HG02852 (cell line): ENCODE measurements around the gene TXN.
"Not testable (repeated sequence)": the region's sequence is repeated elsewhere in the genome, so short reads cannot be mapped to it uniquely, and the experiment has no call there.

Experiments
- ATAC-seq: cut with Tn5 transposase; IDR thresholded peaks from one replicate; pipeline ENCODE4 v1.9.1; 2021; ENCODE audit warnings: mild to moderate bottlenecking, moderate library complexity; ENCODE audit not compliant: unreplicated experiment

Gene TXN

GRCh38 chr9:110257956-110258355 lies 1.6 kb upstream of the TXN start:
- ATAC-seq = no peak

GRCh38 chr9:110257097-110257841 lies 962 bp upstream of the TXN start:
- ATAC-seq = peak; percentile 1

GRCh38 chr9:110255463-110256379 lies 586 bp downstream of the TXN start:
- peak; percentile 24 for ATAC-seq

- ATAC-seq = no peak
Observed at GRCh38 chr9:110255034-110255462, 1.3 kb downstream of the TXN start.

- no peak for ATAC-seq
Observed at GRCh38 chr9:110254500-110254899, 1.8 kb downstream of the TXN start.

GRCh38 chr9:110252509-110253139 lies 3.7 kb downstream of the TXN start:
- ATAC-seq = no peak

- ATAC-seq = not testable (repeated sequence)
Observed at GRCh38 chr9:110251770-110252169, 4.5 kb downstream of the TXN start.

- ATAC-seq = no peak
Observed at GRCh38 chr9:110251212-110251611, 5.1 kb downstream of the TXN start.

- no peak for ATAC-seq
Observed at GRCh38 chr9:110249603-110250002, 6.7 kb downstream of the TXN start.

- ATAC-seq = no peak
Observed at GRCh38 chr9:110248361-110248760, 7.9 kb downstream of the TXN start.

- ATAC-seq = no peak
Observed at GRCh38 chr9:110246214-110246613, 10.1 kb downstream of the TXN start.

- ATAC-seq = no peak
Observed at GRCh38 chr9:110244616-110245015, 11.7 kb downstream of the TXN start.

- ATAC-seq = no peak
Observed at GRCh38 chr9:110241858-110242321, 14.4 kb downstream of the TXN start.

- ATAC-seq = no peak
Observed at GRCh38 chr9:110241260-110241857, 14.9 kb downstream of the TXN start.

GRCh38 chr9:110240198-110240597 lies 16.1 kb downstream of the TXN start:
- no peak for ATAC-seq

- no peak for ATAC-seq
Observed at GRCh38 chr9:110228321-110228720, 28.0 kb downstream of the TXN start.

GRCh38 chr9:110224583-110224982 lies 31.7 kb downstream of the TXN start:
- no peak for ATAC-seq

GRCh38 chr9:110220809-110221208 lies 35.5 kb downstream of the TXN start:
- no peak for ATAC-seq

GRCh38 chr9:110217656-110218099 lies 38.6 kb downstream of the TXN start:
- ATAC-seq = no peak

GRCh38 chr9:110214586-110215355 lies 41.5 kb downstream of the TXN start:
- ATAC-seq = no peak
